ENCODE measurements around the gene APOOL.

APOOL gene

GRCh38 chrX:85139422-85139821 lies 135.7 kb downstream of the APOOL start:
- H3K36me3 Mint-ChIP-seq (ENCODE audit: low read depth), result no peaks in the 10 kb centered on the region
- no peak for DNase-seq
- H3K27me3 Mint-ChIP-seq (ENCODE audit: low read depth, poor library complexity), result no peaks in the 10 kb centered on the region
- H3K4me1 Mint-ChIP-seq, result no peaks in the 10 kb centered on the region
- no peak overlapping the region for H3K4me3 Mint-ChIP-seq
- no peak for TF ChIP-seq CTCF (IDR thresholded peaks at IDR 0.05)
- no peak overlapping the region for H3K27ac Mint-ChIP-seq
- H3K9me3 Mint-ChIP-seq, result peaks cover 7% of the 10 kb centered on the region

- Mint-ChIP-seq H3K36me3 (ENCODE audit: low read depth) (no peaks in the 10 kb centered on the region), H3K9me3 (peaks cover 4% of the 10 kb centered on the region), H3K27me3 (ENCODE audit: low read depth, poor library complexity) (no peaks in the 10 kb centered on the region), H3K27ac (no peak overlapping the region), H3K4me3 (no peak overlapping the region), H3K4me1 (no peaks in the 10 kb centered on the region)
- DNase-seq, result no peak
- TF ChIP-seq CTCF (IDR thresholded peaks at IDR 0.05), result no peak
Observed at GRCh38 chrX:85140964-85141363, 137.3 kb downstream of the APOOL start.

Measured in nephron progenitor cell (in vitro differentiated cells).